ENCODE data around the gene MAPKAP1.

The MAPKAP1 gene

DNA sequence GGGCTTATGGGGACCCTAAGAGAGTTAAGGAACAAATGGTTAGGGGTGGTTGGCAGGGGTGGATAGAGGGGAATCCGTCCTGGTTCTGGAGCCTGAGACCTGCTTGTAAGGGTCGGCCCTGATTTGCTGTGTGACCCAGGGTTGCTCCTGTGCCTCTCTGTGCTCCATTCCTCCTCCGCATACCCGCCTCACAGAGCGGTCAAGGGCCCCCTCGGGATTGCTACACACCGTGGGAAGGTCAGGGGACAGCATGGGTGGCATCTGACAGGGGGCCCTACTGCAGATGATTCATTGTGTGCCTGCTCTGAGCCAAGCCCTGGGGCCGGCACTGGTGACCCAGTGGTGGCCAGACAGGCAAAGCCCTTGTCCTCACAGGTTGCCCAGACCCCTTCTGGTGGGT is 283.0 kb downstream of the MAPKAP1 start:
- H3K4me3 ChIP-seq (ENCODE audit: low read depth in 1 of 2, low read length in 1 of 2) = no peak overlapping the region
- TF ChIP-seq, protein P1, sequence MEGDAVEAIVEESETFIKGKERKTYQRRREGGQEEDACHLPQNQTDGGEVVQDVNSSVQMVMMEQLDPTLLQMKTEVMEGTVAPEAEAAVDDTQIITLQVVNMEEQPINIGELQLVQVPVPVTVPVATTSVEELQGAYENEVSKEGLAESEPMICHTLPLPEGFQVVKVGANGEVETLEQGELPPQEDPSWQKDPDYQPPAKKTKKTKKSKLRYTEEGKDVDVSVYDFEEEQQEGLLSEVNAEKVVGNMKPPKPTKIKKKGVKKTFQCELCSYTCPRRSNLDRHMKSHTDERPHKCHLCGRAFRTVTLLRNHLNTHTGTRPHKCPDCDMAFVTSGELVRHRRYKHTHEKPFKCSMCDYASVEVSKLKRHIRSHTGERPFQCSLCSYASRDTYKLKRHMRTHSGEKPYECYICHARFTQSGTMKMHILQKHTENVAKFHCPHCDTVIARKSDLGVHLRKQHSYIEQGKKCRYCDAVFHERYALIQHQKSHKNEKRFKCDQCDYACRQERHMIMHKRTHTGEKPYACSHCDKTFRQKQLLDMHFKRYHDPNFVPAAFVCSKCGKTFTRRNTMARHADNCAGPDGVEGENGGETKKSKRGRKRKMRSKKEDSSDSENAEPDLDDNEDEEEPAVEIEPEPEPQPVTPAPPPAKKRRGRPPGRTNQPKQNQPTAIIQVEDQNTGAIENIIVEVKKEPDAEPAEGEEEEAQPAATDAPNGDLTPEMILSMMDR (IDR thresholded peaks at IDR 0.05) = no peak
- H3K9me3 ChIP-seq = no peaks in the 10 kb centered on the region
- no peaks in the 10 kb centered on the region for H3K36me3 ChIP-seq
- no peaks in the 10 kb centered on the region for H3K4me1 ChIP-seq (ENCODE audit: control insufficient read depth in 1 of 2, insufficient read depth in 1 of 2, low read depth in 1 of 2, low read length in 1 of 2)
- H3K27ac ChIP-seq = no peak overlapping the region
- no peaks in the 10 kb centered on the region for H3K27me3 ChIP-seq

DNA sequence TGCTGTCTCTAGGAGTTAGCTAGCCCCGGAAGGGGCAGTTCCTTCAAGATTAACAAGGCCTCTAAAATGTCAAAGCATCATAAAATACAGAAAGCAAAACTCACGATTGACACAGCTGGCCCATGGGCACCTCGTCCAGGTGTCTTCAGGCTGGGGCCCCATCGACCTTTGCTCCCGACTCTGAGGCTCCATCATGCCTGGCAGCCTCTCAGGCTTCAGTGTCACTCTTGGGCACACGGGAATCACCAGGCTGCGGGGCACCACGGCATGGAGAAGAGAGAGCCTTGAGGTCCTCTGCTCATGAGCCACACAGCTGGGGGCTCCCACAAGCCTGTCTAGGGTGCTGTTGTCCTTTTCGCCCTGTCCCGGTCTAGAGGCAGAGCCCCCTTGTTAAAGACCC is 284.2 kb downstream of the MAPKAP1 start:
- no peaks in the 10 kb centered on the region for H3K36me3 ChIP-seq
- H3K27me3 ChIP-seq = no peaks in the 10 kb centered on the region
- no peaks in the 10 kb centered on the region for H3K4me1 ChIP-seq (ENCODE audit: control insufficient read depth in 1 of 2, insufficient read depth in 1 of 2, low read depth in 1 of 2, low read length in 1 of 2)
- no peak overlapping the region for H3K4me3 ChIP-seq (ENCODE audit: low read depth in 1 of 2, low read length in 1 of 2)
- TF ChIP-seq, protein P1 (IDR thresholded peaks at IDR 0.05) = no peak
- no peaks in the 10 kb centered on the region for H3K9me3 ChIP-seq
- H3K27ac ChIP-seq = no peak overlapping the region

GRCh38 chr9:125421591-125422181 is 285.3 kb downstream of the MAPKAP1 start:
- Histone ChIP-seq H3K36me3 (no peaks in the 10 kb centered on the region), H3K27me3 (no peaks in the 10 kb centered on the region), H3K4me3 (ENCODE audit: low read depth in 1 of 2, low read length in 1 of 2) (no peak overlapping the region), H3K9me3 (no peaks in the 10 kb centered on the region), H3K4me1 (ENCODE audit: control insufficient read depth in 1 of 2, insufficient read depth in 1 of 2, low read depth in 1 of 2, low read length in 1 of 2) (no peaks in the 10 kb centered on the region), H3K27ac (no peak overlapping the region)
- TF ChIP-seq, protein P1 (IDR thresholded peaks at IDR 0.05) = no peak

DNA sequence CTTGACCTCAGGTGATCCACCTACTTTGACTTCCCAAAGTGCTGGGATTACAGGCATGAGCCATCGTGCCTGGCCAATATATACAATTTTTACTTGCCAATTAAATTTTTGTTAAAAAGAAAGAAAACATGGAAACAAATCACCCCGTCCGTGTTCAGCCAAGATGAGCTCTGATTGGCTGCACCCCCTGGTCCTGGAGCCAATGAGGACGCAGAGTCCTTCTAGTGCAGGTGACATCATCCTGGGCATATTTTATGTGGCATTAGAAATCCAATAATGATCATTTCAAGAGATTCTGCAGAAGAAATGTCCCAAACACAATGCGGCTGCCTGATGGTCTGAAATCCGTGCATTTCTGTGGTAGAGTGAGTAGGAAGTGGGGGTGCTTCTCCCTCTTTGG is 285.8 kb downstream of the MAPKAP1 start:
- Histone ChIP-seq H3K4me1 (ENCODE audit: control insufficient read depth in 1 of 2, insufficient read depth in 1 of 2, low read depth in 1 of 2, low read length in 1 of 2) (no peaks in the 10 kb centered on the region), H3K4me3 (ENCODE audit: low read depth in 1 of 2, low read length in 1 of 2) (no peak overlapping the region), H3K27ac (no peak overlapping the region), H3K9me3 (no peaks in the 10 kb centered on the region), H3K27me3 (no peaks in the 10 kb centered on the region), H3K36me3 (no peaks in the 10 kb centered on the region)
- TF ChIP-seq, protein P1 (IDR thresholded peaks at IDR 0.05) = no peak

- H3K4me3 ChIP-seq (ENCODE audit: low read depth in 1 of 2, low read length in 1 of 2) = no peak overlapping the region
- TF ChIP-seq, protein P1 (IDR thresholded peaks at IDR 0.05) = no peak
- no peaks in the 10 kb centered on the region for H3K4me1 ChIP-seq (ENCODE audit: control insufficient read depth in 1 of 2, insufficient read depth in 1 of 2, low read depth in 1 of 2, low read length in 1 of 2)
- no peak overlapping the region for H3K27ac ChIP-seq
- no peaks in the 10 kb centered on the region for H3K9me3 ChIP-seq
- H3K36me3 ChIP-seq = no peaks in the 10 kb centered on the region
- H3K27me3 ChIP-seq = no peaks in the 10 kb centered on the region
Observed at GRCh38 chr9:125418404-125418803, 288.6 kb downstream of the MAPKAP1 start.

DNA sequence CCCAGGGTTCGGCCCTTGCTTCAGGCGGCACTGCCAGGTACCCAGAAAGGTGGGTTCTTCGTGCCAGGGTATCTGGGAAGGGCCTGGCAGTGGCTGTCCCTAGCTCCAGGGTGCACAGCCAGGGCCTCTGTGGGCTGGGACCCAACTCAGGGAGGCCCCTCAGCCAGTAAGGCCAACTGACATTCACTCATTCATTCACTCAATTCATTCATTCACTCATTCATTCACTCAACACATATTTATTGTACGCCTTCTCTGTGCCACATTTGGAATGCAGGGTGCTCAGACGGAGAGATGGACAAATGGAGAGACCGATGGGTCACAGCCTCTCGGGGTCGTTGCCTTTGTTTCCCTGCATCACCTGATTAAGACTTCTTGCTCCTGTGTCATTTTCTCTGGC is 290.5 kb downstream of the MAPKAP1 start:
- TF ChIP-seq, protein P1 (IDR thresholded peaks at IDR 0.05) = no peak
- Histone ChIP-seq H3K4me3 (ENCODE audit: low read depth in 1 of 2, low read length in 1 of 2) (no peak overlapping the region), H3K27ac (no peak overlapping the region), H3K36me3 (no peaks in the 10 kb centered on the region), H3K27me3 (peaks cover under 1% of the 10 kb centered on the region), H3K9me3 (no peaks in the 10 kb centered on the region), H3K4me1 (ENCODE audit: control insufficient read depth in 1 of 2, insufficient read depth in 1 of 2, low read depth in 1 of 2, low read length in 1 of 2) (no peaks in the 10 kb centered on the region)
